HFF-Myc (cell line): ENCODE measurements around the gene KCNT1.

Source experiments
- DNase-seq: peaks from one replicate; pipeline ENCODE4 v3.0.0-alpha.2; 2011; ENCODE audit warnings: low read depth; ENCODE audit errors: extremely low read depth
- H3K4me3 ChIP-seq: replicated peaks from 2 replicates; pipeline ENCODE4 v1.5.1; 2011; ENCODE audit warnings: low read depth, mild to moderate bottlenecking, control low read depth, low read length
- TF ChIP-seq, protein P1 (sequence below): IDR thresholded peaks from 2 replicates; pipeline ENCODE4 v1.5.1; 2012; ENCODE audit warnings: mild to moderate bottlenecking, low read depth, low read length, control low read depth; ENCODE audit errors: missing control alignments

Gene KCNT1

DNA sequence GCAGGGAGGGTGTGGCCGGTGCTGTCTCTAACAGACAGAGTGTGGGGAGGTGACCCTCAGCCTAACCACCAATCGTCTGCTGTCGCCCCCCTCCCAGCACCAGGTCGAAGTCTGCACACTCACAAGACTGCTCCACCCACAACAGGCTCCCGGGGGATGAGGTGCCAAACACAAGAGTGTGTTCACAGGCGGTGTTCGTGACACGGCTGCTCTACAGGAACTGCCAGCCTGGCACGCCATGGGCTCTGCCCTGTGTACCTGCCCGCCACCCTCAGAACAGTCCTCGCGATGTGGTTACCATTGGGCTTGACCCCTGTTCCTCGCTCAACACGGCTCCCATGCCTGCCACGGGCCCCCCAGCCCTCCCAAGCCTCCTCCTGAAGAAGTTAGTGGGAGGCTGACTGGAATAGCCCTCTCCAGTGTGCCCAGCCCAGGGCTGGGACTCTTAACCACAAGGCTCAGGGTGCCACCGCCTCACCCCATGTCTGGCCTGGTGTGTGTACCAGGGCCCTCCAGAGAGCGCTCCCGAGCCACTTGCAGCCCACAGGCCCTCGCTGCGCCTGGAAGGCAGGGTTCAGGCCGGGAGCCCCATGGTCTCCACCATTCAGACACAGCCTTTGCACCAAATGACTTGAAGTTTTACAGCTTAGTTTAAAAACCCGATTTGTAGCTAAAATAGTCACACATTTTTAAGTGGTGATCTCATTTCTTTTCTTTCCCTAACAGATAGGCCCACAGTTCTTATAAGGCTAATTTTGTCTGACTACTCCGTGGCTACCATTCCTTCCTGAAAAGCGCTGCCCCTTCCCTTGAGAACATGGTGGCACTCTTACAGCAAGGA lies 102.8 kb downstream of the KCNT1 start:
- no peak overlapping the region for H3K4me3 ChIP-seq
- DNase-seq = no peak
- TF ChIP-seq, protein P1, sequence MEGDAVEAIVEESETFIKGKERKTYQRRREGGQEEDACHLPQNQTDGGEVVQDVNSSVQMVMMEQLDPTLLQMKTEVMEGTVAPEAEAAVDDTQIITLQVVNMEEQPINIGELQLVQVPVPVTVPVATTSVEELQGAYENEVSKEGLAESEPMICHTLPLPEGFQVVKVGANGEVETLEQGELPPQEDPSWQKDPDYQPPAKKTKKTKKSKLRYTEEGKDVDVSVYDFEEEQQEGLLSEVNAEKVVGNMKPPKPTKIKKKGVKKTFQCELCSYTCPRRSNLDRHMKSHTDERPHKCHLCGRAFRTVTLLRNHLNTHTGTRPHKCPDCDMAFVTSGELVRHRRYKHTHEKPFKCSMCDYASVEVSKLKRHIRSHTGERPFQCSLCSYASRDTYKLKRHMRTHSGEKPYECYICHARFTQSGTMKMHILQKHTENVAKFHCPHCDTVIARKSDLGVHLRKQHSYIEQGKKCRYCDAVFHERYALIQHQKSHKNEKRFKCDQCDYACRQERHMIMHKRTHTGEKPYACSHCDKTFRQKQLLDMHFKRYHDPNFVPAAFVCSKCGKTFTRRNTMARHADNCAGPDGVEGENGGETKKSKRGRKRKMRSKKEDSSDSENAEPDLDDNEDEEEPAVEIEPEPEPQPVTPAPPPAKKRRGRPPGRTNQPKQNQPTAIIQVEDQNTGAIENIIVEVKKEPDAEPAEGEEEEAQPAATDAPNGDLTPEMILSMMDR = no peak

DNA sequence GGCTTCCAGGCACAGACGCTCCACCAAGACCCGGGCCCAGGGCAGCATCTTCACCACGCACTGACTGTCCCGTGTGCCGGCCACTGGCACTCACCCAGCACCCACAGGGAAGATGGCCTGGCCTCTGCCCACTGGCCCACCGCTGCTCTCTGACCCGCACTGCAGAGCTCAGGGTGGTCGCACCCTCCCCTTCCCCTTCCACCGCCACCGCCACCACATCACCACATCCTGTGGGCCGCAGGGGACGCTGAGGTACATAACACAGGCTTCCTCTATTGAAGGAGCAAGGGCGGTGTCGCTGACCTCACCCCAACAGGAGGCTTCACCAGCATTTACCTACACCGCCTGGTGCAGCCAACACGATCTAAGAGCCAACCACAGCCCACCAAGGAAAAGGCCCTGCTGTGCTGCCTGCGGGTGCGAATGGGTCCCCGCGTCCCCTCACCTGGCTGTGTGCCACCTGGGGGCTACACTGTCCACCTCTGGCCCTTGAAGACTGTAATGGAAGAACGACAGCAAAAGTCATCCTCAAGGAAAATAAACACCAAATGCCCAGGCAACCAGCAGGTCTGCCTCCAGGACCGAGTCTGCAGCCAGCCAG lies 103.5 kb downstream of the KCNT1 start:
- TF ChIP-seq, protein P1 = no peak
- H3K4me3 ChIP-seq = no peak overlapping the region
- no peak for DNase-seq

DNA sequence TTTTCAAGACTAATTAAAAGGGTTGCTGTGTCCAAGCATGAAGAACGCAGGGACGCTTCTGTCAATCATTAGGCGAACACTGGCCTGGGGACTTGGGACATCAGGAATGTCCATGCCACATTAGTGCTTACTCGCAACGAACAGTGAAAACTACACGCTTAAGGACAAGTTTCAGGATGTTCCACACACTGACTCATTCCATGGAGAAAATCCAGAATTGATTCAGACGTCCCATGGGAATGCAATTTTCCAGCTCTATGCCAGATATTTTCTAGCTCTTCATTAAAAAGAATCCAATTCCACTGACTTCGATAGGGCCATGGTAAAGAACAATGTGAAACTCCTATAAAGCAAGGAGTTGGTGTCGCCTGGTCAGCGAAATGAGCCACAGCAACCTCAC lies 107.2 kb downstream of the KCNT1 start:
- no peak for DNase-seq
- no peak overlapping the region for H3K4me3 ChIP-seq
- TF ChIP-seq, protein P1 = no peak

DNA sequence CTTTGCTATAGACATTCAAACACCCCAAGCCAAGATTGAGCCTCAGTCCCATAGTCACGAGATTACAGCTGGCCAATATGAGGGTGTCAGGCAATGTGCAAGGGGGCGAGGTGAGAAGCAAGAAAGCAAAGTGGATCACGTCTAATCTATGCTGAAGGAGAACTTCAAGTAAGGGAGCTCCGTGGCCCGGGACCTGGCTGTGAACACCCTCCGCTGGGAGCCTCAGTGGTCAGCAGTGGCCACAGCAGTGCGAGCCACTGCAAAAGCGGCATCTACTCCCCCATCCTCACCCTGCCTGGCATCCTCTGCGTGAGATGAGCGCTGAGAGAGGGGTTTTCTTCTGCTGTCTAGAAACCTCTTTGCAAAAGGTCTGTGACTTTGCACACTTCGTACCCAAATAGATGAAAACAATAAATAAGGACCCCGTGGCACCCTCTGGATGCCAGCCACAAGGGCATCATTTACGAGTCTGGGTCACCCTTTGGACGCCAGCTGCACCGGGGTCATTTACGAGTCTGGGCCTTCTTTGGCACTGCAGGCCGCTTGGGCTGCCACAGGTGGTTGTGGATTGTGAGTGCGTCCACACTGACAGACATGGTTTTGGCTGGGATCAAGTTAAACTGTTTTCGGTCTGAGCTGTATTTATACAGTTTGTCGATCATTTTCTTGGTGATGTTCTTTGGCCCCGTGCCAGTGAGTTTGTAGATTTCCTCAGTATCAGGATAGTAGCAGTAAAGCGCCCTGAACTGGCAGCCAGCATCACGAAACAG lies 109.0 kb downstream of the KCNT1 start:
- no peak overlapping the region for H3K4me3 ChIP-seq
- TF ChIP-seq, protein P1 = no peak
- no peak for DNase-seq

DNA sequence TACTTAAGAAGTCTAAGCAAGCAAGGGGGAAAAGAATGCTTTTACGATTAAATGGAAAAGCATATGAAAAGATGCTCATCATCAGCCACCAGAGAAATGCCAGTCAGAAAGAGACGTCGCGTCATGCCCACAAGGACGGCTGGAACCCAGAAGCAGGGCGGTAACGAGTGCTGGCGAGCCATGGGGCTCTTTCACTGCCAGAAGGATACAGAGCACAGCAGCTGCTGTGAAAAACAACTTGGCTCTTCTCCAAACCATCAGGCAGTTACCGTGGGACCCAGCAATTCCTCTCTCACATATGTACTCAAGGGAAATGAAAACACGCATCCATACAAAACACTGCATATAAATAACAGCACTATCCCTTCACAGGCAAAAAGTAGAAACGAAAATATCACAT lies 109.8 kb downstream of the KCNT1 start:
- TF ChIP-seq, protein P1 = no peak
- H3K4me3 ChIP-seq = no peak overlapping the region
- no peak for DNase-seq

DNA sequence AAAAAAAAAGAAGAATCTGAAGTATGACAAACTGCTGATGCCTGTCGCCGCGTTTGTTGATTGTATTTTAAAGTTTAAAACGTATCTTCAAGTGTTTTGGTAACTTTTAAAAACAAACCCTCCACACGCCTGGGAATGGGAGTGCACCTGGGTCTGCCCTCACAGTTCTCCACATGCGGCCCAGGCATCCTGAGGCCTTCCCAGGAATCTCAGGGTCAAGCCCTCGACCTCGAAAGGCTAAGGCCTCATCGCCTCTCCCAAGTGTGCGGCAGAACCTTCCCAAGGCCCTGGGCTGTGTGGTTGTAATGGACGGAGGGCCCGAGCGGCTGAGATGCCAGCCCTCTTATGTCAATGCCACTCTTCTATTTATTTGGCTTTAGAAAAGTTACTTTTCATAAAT lies 111.0 kb downstream of the KCNT1 start:
- no peak for DNase-seq
- TF ChIP-seq, protein P1 = no peak
- H3K4me3 ChIP-seq = no peak overlapping the region
